Kasumi-1 (cell line): Measurements from ENCODE around the gene ABCB4.
A peak's percentile ranks its signal among the peaks of the same experiment; 100 is the strongest.

ENCODE experiments used
- DNase-seq, 2 experiments: peaks; one replicate each; lab custom pipeline; 2025; lab: John Stamatoyannopoulos, UW

Gene ABCB4

GRCh38 chr7:87420173-87420572, 55.3 kb downstream of the ABCB4 start:
- no peak for DNase-seq

GRCh38 chr7:87416682-87417587, 58.5 kb downstream of the ABCB4 start:
- peak; percentile 63 to 73 for DNase-seq

- no peak for DNase-seq
These were observed 60.7 kb downstream of the ABCB4 start for GRCh38 chr7:87414794-87415188.

GRCh38 chr7:87413951-87414793, 61.3 kb downstream of the ABCB4 start:
- DNase-seq = no peak

GRCh38 chr7:87413029-87413428, 62.5 kb downstream of the ABCB4 start:
- no peak for DNase-seq

GRCh38 chr7:87411186-87411585, 64.3 kb downstream of the ABCB4 start:
- DNase-seq = no peak

GRCh38 chr7:87404674-87405073, 70.8 kb downstream of the ABCB4 start:
- DNase-seq = no peak

GRCh38 chr7:87398446-87398845, 77.0 kb downstream of the ABCB4 start:
- DNase-seq = no peak

- no peak for DNase-seq
These were observed 79.9 kb downstream of the ABCB4 start for GRCh38 chr7:87395442-87396020.

- DNase-seq = no peak
These were observed 84.3 kb downstream of the ABCB4 start for GRCh38 chr7:87391020-87391701.

GRCh38 chr7:87380905-87381304, 94.6 kb downstream of the ABCB4 start:
- no peak for DNase-seq

- DNase-seq = no peak
These were observed 99.6 kb downstream of the ABCB4 start for GRCh38 chr7:87375662-87376435.

GRCh38 chr7:87370660-87371180, 104.8 kb downstream of the ABCB4 start:
- DNase-seq = no peak

- DNase-seq = no peak
These were observed 106.3 kb downstream of the ABCB4 start for GRCh38 chr7:87369216-87369615.

GRCh38 chr7:87364246-87364645, 111.2 kb downstream of the ABCB4 start:
- no peak for DNase-seq

- no peak for DNase-seq
These were observed 112.1 kb downstream of the ABCB4 start for GRCh38 chr7:87363342-87363741.

GRCh38 chr7:87361320-87361719, 114.2 kb downstream of the ABCB4 start:
- peak; percentile 8 to 12 for DNase-seq

- DNase-seq = no peak
These were observed 116.1 kb downstream of the ABCB4 start for GRCh38 chr7:87359366-87359765.

GRCh38 chr7:87356448-87356847, 119.0 kb downstream of the ABCB4 start:
- DNase-seq = no peak

GRCh38 chr7:87354749-87355148, 120.7 kb downstream of the ABCB4 start:
- DNase-seq = peak; percentile 4 to 17
